Measurements from ENCODE around the gene NPRL2. TPM values are rescaled to one million over a fixed set of nuclear protein-coding genes. Genes with fewer than 3 reads are reported as not detected.

Gene NPRL2
- total and polyA plus RNA-seq, 2 of the 13 experiments (the other 11 are each of a cell fraction or from before 2014, with no cell fraction given): 30.6 to 51.4 TPM

DNA sequence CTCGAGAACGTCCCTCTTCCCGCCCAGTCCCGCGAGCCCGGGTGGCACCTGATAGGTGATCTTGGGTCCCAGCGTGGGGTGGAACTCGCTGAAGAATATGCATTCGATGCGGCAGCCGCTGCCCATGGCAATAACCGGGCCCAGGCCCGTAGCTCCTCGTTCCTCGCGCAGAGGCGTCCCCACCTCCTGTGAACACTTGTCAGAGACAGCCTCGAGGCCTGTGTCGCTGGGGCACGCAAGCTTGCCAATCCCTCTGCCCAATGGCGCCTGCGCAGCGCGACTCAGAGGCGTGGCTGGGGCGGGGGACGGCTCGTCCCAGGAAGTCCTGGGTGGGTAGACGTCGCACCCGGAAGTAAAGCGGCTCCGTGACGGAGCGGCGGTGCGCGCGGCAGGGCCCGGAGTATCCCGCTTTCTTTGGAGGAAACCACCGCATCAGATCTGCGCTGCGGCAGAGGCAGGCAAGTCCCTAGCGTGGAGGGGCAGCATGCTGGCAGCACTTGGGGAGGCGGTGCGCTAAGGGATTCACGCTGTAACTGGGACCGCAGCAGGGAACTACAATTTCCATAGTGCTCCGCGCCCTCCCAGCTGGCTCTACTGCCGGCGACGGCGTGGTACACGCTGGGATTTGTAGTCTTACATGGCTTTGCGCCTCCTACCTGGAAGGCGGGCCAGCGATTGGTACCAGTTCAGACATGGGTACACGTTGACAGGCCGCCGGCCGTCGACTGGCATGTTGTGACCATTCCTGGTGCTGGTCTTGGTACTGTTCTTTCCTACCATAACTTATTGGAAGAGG, at the start of gene NPRL2, which contains the start of gene CYB561D2 (continued):
- TF ChIP-seq SOX5 (CRISPR knock-in tag; IDR thresholded peaks at IDR 0.05; ENCODE audit: borderline replicate concordance) (peak; percentile 55; the same call in 1 of the 2 replicates), ZNF557 (CRISPR knock-in tag; IDR thresholded peaks at IDR 0.05) (no peak), E2F1 (CRISPR knock-in tag; IDR thresholded peaks at IDR 0.05) (peak; percentile 66), ZNF138 (CRISPR knock-in tag; IDR thresholded peaks at IDR 0.05; ENCODE audit: low read depth) (peak; percentile 91), ZNF333 (CRISPR knock-in tag; IDR thresholded peaks at IDR 0.05; ENCODE audit: borderline replicate concordance) (peak; percentile 96), ZSCAN12 (CRISPR knock-in tag; IDR thresholded peaks at IDR 0.05) (no peak), TCF12 (IDR thresholded peaks at IDR 0.05) (no peak), TCF12 (CRISPR knock-in tag; IDR thresholded peaks at IDR 0.05) (no peak), GATA4 (IDR thresholded peaks at IDR 0.05; ENCODE audit: borderline replicate concordance, low read depth) (peak; percentile 47; the same call in 1 of the 2 replicates), ZBTB7B (CRISPR knock-in tag; IDR thresholded peaks at IDR 0.05) (no peak), RNF219 (CRISPR knock-in tag; IDR thresholded peaks at IDR 0.05) (no peak), ZNF280D (CRISPR knock-in tag; IDR thresholded peaks at IDR 0.05) (peak; percentile 95), MAZ (IDR thresholded peaks at IDR 0.05; ENCODE audit: borderline replicate concordance, low read depth, low read length) (peak; percentile 35; the same call in 1 of the 2 replicates), MAZ (CRISPR knock-in tag; IDR thresholded peaks at IDR 0.05; ENCODE audit: low read depth) (peak; percentile 91), FOSL1 (CRISPR knock-in tag; IDR thresholded peaks at IDR 0.05; ENCODE audit: borderline replicate concordance) (0 out of 2 replicates have a peak, but pooled peaks have one; percentile 6), MAFG (CRISPR knock-in tag; IDR thresholded peaks at IDR 0.05) (no peak), ZNF34 (CRISPR knock-in tag; IDR thresholded peaks at IDR 0.05; ENCODE audit: borderline replicate concordance) (no peak; the same call in 1 of the 2 replicates), ATF7 (IDR thresholded peaks at IDR 0.05) (no peak), ATF7 (CRISPR knock-in tag; IDR thresholded peaks at IDR 0.05) (no peak; the same call in 1 of the 2 replicates), TMF1 (CRISPR knock-in tag; IDR thresholded peaks at IDR 0.05; ENCODE audit: low read depth) (peak; percentile 90; the same call in 1 of the 2 replicates), ATF4 (CRISPR knock-in tag; IDR thresholded peaks at IDR 0.05) (peak in 1 of 2 experiments; percentile 73; a peak in 2 of 4 replicates), PTBP1 (IDR thresholded peaks at IDR 0.05; ENCODE audit: low read depth, low read length, poor library complexity, severe bottlenecking) (no peak), RXRB (CRISPR knock-in tag; IDR thresholded peaks at IDR 0.05; ENCODE audit: borderline replicate concordance) (peak; percentile 75)

Data from HepG2 (cell line).